Esophagus squamous epithelium (tissue), 4 donors: Measurements from ENCODE around the gene LDLRAD4.

Source experiments
- POLR2A ChIP-seq, 4 donors: fragments of 450-650 bp; IDR thresholded peaks; one replicate each; pipeline ENCODE4 v1.6.1; 2017; ENCODE audit warnings: antibody characterized with exemption in 4 of 4, mild to moderate bottlenecking in 4 of 4, moderate library complexity in 3 of 4
- TF ChIP-seq, protein P1 (sequence below), 6 experiments: fragments of 450-650 bp in 4 of 6; fragments of 200-600 bp in 2 of 6; sonication (generic) in 2 of 6; IDR thresholded peaks; one replicate each; pipeline ENCODE4 v1.5.1; 2016 to 2019; ENCODE audit warnings: antibody characterized with exemption in 6 of 6, mild to moderate bottlenecking in 4 of 6, moderate library complexity in 4 of 6

DNA sequence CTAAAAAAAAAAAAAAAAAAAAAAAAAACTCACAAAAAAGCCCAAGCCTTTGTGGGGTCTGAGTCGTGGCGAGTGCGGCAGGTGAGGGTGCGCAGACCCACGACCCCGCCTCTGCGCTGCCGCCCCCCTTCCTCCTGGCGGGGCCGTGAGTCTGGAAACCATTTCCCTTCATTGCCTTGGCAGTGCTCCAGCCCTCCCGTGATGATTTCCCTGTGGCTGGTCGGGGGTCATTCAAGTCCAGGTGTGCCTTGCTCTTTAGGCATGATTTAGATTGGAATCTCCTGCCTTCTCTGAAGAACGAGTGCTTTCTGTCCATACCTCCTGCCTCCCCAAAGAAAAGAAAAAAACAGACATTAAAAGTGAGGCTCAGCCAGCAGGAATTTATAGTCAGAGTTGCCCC, 346.0 kb downstream of the LDLRAD4 start:
- TF ChIP-seq, protein P1, sequence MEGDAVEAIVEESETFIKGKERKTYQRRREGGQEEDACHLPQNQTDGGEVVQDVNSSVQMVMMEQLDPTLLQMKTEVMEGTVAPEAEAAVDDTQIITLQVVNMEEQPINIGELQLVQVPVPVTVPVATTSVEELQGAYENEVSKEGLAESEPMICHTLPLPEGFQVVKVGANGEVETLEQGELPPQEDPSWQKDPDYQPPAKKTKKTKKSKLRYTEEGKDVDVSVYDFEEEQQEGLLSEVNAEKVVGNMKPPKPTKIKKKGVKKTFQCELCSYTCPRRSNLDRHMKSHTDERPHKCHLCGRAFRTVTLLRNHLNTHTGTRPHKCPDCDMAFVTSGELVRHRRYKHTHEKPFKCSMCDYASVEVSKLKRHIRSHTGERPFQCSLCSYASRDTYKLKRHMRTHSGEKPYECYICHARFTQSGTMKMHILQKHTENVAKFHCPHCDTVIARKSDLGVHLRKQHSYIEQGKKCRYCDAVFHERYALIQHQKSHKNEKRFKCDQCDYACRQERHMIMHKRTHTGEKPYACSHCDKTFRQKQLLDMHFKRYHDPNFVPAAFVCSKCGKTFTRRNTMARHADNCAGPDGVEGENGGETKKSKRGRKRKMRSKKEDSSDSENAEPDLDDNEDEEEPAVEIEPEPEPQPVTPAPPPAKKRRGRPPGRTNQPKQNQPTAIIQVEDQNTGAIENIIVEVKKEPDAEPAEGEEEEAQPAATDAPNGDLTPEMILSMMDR (IDR thresholded peaks at IDR 0.05), result no peak
- TF ChIP-seq POLR2A (IDR thresholded peaks at IDR 0.05), result no peak
